ENCODE measurements around the gene PCDHGB3. TPM values are rescaled to one million over a fixed set of nuclear protein-coding genes. Genes with fewer than 3 reads are reported as not detected.
"Not testable (repeated sequence)": the region's sequence is repeated elsewhere in the genome, so short reads cannot be mapped to it uniquely, and the experiment has no call there.

Gene PCDHGB3
- polyA plus RNA-seq (2013, experiment 1 of 2), result 0.15 TPM
- 0.32 TPM for polyA plus RNA-seq (2013, experiment 2 of 2)

DNA sequence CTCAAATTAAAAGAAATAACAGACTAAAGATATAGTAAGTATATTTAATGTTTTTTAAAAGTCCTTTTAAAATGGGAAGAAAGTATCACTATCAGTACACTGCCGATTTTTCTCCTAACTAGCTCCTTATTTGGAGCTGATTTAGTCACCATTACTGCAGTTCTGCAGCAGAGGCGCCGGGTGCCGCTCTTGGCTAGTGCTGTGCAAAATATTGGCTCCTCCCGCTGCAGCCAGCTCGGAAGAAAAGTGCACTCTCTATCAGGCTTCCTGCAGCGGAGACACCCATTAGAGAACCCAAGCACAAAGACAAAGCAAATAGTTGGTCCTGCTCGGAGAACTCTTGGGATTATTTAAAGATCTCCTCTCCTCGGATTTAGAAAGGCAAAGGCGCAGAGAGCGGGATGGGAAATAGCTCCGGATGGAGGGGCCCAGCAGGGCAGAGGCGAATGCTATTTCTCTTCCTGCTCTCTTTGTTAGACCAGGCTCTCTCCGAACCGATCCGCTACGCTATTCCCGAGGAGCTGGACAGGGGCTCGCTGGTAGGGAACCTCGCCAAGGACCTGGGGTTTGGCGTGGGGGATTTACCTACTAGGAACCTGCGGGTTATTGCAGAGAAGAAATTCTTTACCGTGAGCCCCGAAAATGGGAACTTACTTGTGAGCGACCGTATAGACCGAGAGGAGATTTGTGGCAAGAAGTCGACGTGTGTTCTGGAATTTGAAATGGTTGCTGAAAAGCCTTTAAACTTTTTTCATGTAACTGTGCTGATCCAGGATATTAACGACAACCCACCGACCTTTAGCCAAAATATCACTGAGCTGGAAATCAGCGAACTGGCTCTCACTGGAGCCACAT lies at the start of gene PCDHGB3:
Gene PCDHGB3 (plus strand): TSS at position 249 of the 855 bp plus-strand sequence. CDS start 153 bp downstream, at position 402.
- H3K36me3 ChIP-seq (ENCODE audit: insufficient read depth, low read length), result no peaks in the 10 kb centered on the region
- WGBS, result 94% methylated on average over 32 of the region's 32 CpGs
- no peaks in the 10 kb centered on the region for H3K4me1 ChIP-seq (ENCODE audit: insufficient read depth, low read length)
- H3K9ac ChIP-seq (ENCODE audit: low read depth, low read length), result no peak within 1 kb of the TSS
- H3K9me3 ChIP-seq (ENCODE audit: insufficient read depth, low read depth, low read length), result peaks cover 74% of the 10 kb centered on the region
- H3K27me3 ChIP-seq (ENCODE audit: insufficient read depth, low read length), result no peaks in the 10 kb centered on the region
- H3K27ac ChIP-seq (ENCODE audit: low read depth, low read length), result no peak within 1 kb of the TSS
- no peak within 1 kb of the TSS for H3K4me3 ChIP-seq (ENCODE audit: low read length)

GRCh38 chr5:141322261-141322660 lies 47.8 kb upstream of the PCDHGB3 start:
- H3K36me3 ChIP-seq (ENCODE audit: insufficient read depth, low read length), result peaks cover 23% of the 10 kb centered on the region
- H3K9me3 ChIP-seq (ENCODE audit: insufficient read depth, low read depth, low read length), result peaks cover 24% of the 10 kb centered on the region
- no peak overlapping the region for H3K9ac ChIP-seq (ENCODE audit: low read depth, low read length)
- no peak overlapping the region for H3K4me3 ChIP-seq (ENCODE audit: low read length)
- H3K27me3 ChIP-seq (ENCODE audit: insufficient read depth, low read length), result no peaks in the 10 kb centered on the region
- no peak overlapping the region for H3K27ac ChIP-seq (ENCODE audit: low read depth, low read length)
- WGBS, result 97% methylated on average over 2 of the region's 3 CpGs
- peaks cover 3% of the 10 kb centered on the region; the same call in 1 of the 2 replicates for H3K4me1 ChIP-seq (ENCODE audit: insufficient read depth, low read length)

- Histone ChIP-seq H3K4me3 (ENCODE audit: low read length) (peak overlapping the region; percentile 65), H3K36me3 (ENCODE audit: insufficient read depth, low read length) (no peaks in the 10 kb centered on the region), H3K9ac (ENCODE audit: low read depth, low read length) (peak overlapping the region; percentile 80), H3K27me3 (ENCODE audit: insufficient read depth, low read length) (no peaks in the 10 kb centered on the region), H3K27ac (ENCODE audit: low read depth, low read length) (0 out of 2 replicates have a peak overlapping the region, but pooled peaks have one; percentile 49), H3K9me3 (ENCODE audit: insufficient read depth, low read depth, low read length) (peaks cover 15% of the 10 kb centered on the region; the same call in 1 of the 2 replicates), H3K4me1 (ENCODE audit: insufficient read depth, low read length) (no peaks in the 10 kb centered on the region)
- WGBS, result 74% methylated on average over 26 of the region's 27 CpGs
These were observed 43.8 kb upstream of the PCDHGB3 start for GRCh38 chr5:141326088-141326854.

- Histone ChIP-seq H3K9me3 (ENCODE audit: insufficient read depth, low read depth, low read length) (peaks cover 27% of the 10 kb centered on the region; the same call in 1 of the 2 replicates), H3K9ac (ENCODE audit: low read depth, low read length) (no peak overlapping the region), H3K36me3 (ENCODE audit: insufficient read depth, low read length) (no peaks in the 10 kb centered on the region), H3K4me3 (ENCODE audit: low read length) (no peak overlapping the region), H3K4me1 (ENCODE audit: insufficient read depth, low read length) (no peaks in the 10 kb centered on the region), H3K27ac (ENCODE audit: low read depth, low read length) (no peak overlapping the region), H3K27me3 (ENCODE audit: insufficient read depth, low read length) (no peaks in the 10 kb centered on the region)
- 93% methylated on average over 8 of the region's 8 CpGs for WGBS
These were observed 41.8 kb upstream of the PCDHGB3 start for GRCh38 chr5:141328231-141328630.

GRCh38 chr5:141330299-141331080 lies 39.6 kb upstream of the PCDHGB3 start, which contains the start of gene PCDHGA1:
TSS of gene PCDHGA1 (plus strand) at chr5:141330514.
- Histone ChIP-seq H3K36me3 (ENCODE audit: insufficient read depth, low read length) (no peaks in the 10 kb centered on the region), H3K4me3 (ENCODE audit: low read length) (no peak within 1 kb of the TSS), H3K4me1 (ENCODE audit: insufficient read depth, low read length) (no peaks in the 10 kb centered on the region), H3K9ac (ENCODE audit: low read depth, low read length) (peak within 1 kb of the TSS; percentile 19; the same call in 1 of the 2 replicates), H3K27me3 (ENCODE audit: insufficient read depth, low read length) (no peaks in the 10 kb centered on the region), H3K27ac (ENCODE audit: low read depth, low read length) (no peak within 1 kb of the TSS), H3K9me3 (ENCODE audit: insufficient read depth, low read depth, low read length) (peaks cover 29% of the 10 kb centered on the region; the same call in 1 of the 2 replicates)
- 86% methylated on average over 21 of the region's 21 CpGs for WGBS

GRCh38 chr5:141332571-141332970 lies 37.5 kb upstream of the PCDHGB3 start:
- H3K9ac ChIP-seq (ENCODE audit: low read depth, low read length); H3K27ac ChIP-seq (ENCODE audit: low read depth, low read length); H3K4me1 ChIP-seq (ENCODE audit: insufficient read depth, low read length); H3K27me3 ChIP-seq (ENCODE audit: insufficient read depth, low read length); H3K4me3 ChIP-seq (ENCODE audit: low read length); H3K36me3 ChIP-seq (ENCODE audit: insufficient read depth, low read length): not testable (repeated sequence)
- WGBS, result 97% methylated on average over 38 of the region's 39 CpGs
- H3K9me3 ChIP-seq (ENCODE audit: insufficient read depth, low read depth, low read length), result peaks cover 29% of the 10 kb centered on the region; the same call in 1 of the 2 replicates

DNA sequence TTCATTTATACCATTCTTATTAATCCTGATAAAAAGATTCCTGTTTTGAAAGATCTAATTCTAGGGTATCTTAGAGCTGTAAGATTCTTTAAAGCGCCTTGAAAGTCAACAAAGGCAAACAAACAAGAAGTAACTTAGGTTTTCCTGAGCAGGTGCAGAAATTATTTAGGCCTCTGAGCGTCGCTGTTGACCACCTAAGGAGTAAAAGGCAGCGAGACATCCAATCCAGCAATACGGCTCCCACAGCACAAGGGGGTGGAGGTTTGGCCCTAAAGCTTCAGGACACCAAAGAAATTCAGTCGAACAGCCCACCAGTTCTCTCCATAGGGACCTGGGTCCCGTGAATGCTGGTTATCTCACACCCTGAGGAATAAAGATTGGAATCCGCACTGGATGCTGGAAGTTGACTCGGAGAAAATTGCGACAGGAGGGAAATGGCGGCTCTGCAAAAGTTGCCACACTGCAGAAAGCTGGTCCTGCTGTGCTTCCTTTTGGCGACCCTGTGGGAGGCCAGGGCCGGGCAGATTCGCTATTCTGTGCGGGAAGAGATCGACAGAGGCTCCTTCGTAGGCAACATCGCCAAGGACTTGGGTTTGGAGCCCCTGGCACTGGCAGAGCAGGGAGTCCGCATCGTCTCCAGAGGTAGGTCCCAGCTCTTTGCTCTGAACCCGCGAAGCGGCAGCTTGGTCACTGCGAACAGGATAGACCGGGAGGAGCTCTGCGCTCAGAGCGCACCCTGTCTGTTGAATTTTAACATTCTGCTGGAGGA lies 31.3 kb upstream of the PCDHGB3 start, which contains the start of gene PCDHGA2:
Gene PCDHGA2 (plus strand): TSS at position 223 of the 769 bp plus-strand sequence.
- Histone ChIP-seq H3K9ac (ENCODE audit: low read depth, low read length) (no peak within 1 kb of the TSS), H3K27ac (ENCODE audit: low read depth, low read length) (no peak within 1 kb of the TSS), H3K4me3 (ENCODE audit: low read length) (no peak within 1 kb of the TSS), H3K9me3 (ENCODE audit: insufficient read depth, low read depth, low read length) (peaks cover 17% of the 10 kb centered on the region), H3K36me3 (ENCODE audit: insufficient read depth, low read length) (no peaks in the 10 kb centered on the region), H3K4me1 (ENCODE audit: insufficient read depth, low read length) (no peaks in the 10 kb centered on the region), H3K27me3 (ENCODE audit: insufficient read depth, low read length) (no peaks in the 10 kb centered on the region)
- WGBS, result 80% methylated on average over 27 of the region's 27 CpGs

DNA sequence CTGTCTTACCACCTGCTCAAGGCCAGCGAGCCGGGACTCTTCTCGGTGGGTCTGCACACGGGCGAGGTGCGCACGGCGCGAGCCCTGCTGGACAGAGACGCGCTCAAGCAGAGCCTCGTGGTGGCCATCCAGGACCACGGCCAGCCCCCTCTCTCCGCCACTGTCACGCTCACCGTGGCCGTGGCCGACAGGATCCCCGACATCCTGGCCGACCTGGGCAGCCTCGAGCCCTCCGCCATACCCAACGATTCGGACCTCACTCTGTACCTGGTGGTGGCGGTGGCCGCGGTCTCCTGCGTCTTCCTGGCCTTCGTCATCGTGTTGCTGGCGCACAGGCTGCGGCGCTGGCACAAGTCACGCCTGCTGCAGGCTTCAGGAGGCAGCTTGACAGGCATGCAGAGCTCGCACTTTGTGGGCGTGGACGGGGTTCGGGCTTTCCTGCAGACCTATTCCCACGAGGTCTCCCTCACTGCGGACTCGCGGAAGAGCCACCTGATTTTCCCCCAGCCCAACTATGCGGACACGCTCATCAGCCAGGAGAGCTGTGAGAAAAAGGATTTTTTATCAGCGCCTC lies 29.2 kb upstream of the PCDHGB3 start:
- peaks cover 33% of the 10 kb centered on the region for H3K9me3 ChIP-seq (ENCODE audit: insufficient read depth, low read depth, low read length)
- not testable (repeated sequence) for H3K9ac ChIP-seq (ENCODE audit: low read depth, low read length); H3K4me1 ChIP-seq (ENCODE audit: insufficient read depth, low read length); H3K27ac ChIP-seq (ENCODE audit: low read depth, low read length); H3K36me3 ChIP-seq (ENCODE audit: insufficient read depth, low read length); H3K4me3 ChIP-seq (ENCODE audit: low read length); H3K27me3 ChIP-seq (ENCODE audit: insufficient read depth, low read length)
- WGBS, result 96% methylated on average over 41 of the region's 45 CpGs

DNA sequence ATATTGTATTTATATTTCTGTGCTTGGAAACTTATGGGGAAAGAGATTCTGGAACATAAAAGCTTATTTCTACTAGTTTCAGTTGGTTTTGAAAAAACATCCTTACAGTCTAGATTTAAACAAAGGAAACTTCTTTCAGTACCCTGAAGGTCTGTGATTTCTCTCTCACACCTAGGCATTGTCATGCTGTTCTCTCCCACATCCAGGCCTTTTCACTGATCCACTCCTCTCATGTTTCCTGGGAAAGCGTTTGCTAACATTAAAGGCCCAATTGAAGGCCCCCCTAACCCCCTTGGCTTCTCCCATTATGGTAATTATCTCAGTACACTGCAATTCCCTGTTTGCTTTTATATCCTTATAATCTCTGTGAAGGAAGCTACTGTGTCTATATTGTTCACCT lies 27.3 kb upstream of the PCDHGB3 start:
- H3K27me3 ChIP-seq (ENCODE audit: insufficient read depth, low read length), result no peaks in the 10 kb centered on the region; the same call in 1 of the 2 replicates
- H3K9me3 ChIP-seq (ENCODE audit: insufficient read depth, low read depth, low read length), result peaks cover 39% of the 10 kb centered on the region
- no peak overlapping the region for H3K4me3 ChIP-seq (ENCODE audit: low read length)
- no peaks in the 10 kb centered on the region for H3K4me1 ChIP-seq (ENCODE audit: insufficient read depth, low read length)
- no peak overlapping the region for H3K27ac ChIP-seq (ENCODE audit: low read depth, low read length)
- H3K9ac ChIP-seq (ENCODE audit: low read depth, low read length), result no peak overlapping the region
- no peaks in the 10 kb centered on the region for H3K36me3 ChIP-seq (ENCODE audit: insufficient read depth, low read length)
- 76% methylated on average over 1 of the region's 1 CpG for WGBS
